SIG-M5 treated with dmso at 0.1 percent for 504 hours (cell line): ENCODE data around the gene MAGI3.

Experiments used
- DNase-seq: peaks from one replicate; lab custom pipeline; 2025; ENCODE audit not compliant: unreplicated experiment; lab: John Stamatoyannopoulos, UW

MAGI3 gene

GRCh38 chr1:113641396-113641795 lies 251.1 kb downstream of the MAGI3 start:
- no peak for DNase-seq

GRCh38 chr1:113647164-113647563 lies 256.8 kb downstream of the MAGI3 start:
- DNase-seq = no peak

GRCh38 chr1:113648478-113648877 lies 258.2 kb downstream of the MAGI3 start:
- no peak for DNase-seq

- no peak for DNase-seq
Measured at GRCh38 chr1:113652771-113653170, 262.5 kb downstream of the MAGI3 start.

- no peak for DNase-seq
Measured at GRCh38 chr1:113653741-113654140, 263.4 kb downstream of the MAGI3 start.

GRCh38 chr1:113654883-113655282 lies 264.6 kb downstream of the MAGI3 start:
- DNase-seq = no peak

GRCh38 chr1:113657126-113657525 lies 266.8 kb downstream of the MAGI3 start:
- DNase-seq = no peak

- DNase-seq = no peak
Measured at GRCh38 chr1:113657556-113658063, 267.3 kb downstream of the MAGI3 start.

- no peak for DNase-seq
Measured at GRCh38 chr1:113659035-113659434, 268.7 kb downstream of the MAGI3 start.

GRCh38 chr1:113659556-113659955 lies 269.2 kb downstream of the MAGI3 start:
- no peak for DNase-seq

- no peak for DNase-seq
Measured at GRCh38 chr1:113660088-113660487, 269.8 kb downstream of the MAGI3 start.

- no peak for DNase-seq
Measured at GRCh38 chr1:113662101-113662500, 271.8 kb downstream of the MAGI3 start.

GRCh38 chr1:113663165-113663951 lies 273.0 kb downstream of the MAGI3 start:
- peak; percentile 80 for DNase-seq

GRCh38 chr1:113665071-113665470 lies 274.8 kb downstream of the MAGI3 start:
- DNase-seq = no peak

GRCh38 chr1:113666126-113666525 lies 275.8 kb downstream of the MAGI3 start:
- DNase-seq = no peak

- DNase-seq = no peak
Measured at GRCh38 chr1:113669988-113670387, 279.7 kb downstream of the MAGI3 start.

GRCh38 chr1:113670650-113671049 lies 280.3 kb downstream of the MAGI3 start:
- DNase-seq = no peak

GRCh38 chr1:113672491-113672890 lies 282.2 kb downstream of the MAGI3 start:
- no peak for DNase-seq

GRCh38 chr1:113674591-113674990 lies 284.3 kb downstream of the MAGI3 start:
- DNase-seq = peak; percentile 8

- no peak for DNase-seq
Measured at GRCh38 chr1:113675302-113675701, 285.0 kb downstream of the MAGI3 start.

GRCh38 chr1:113676524-113676923 lies 286.2 kb downstream of the MAGI3 start:
- no peak for DNase-seq

GRCh38 chr1:113677250-113678158 lies 287.2 kb downstream of the MAGI3 start:
- peak; percentile 60 for DNase-seq
